Inflammatory macrophage treated with lipopolysaccharide for 1 hour (primary cell): Measurements from ENCODE around the gene KRTAP1-1.
A peak's percentile ranks its signal among the peaks of the same experiment; 100 is the strongest.
"Not testable (repeated sequence)": the region's sequence is repeated elsewhere in the genome, so short reads cannot be mapped to it uniquely, and the experiment has no call there.

Experiments used
- DNase-seq, 2 donors: peaks; one replicate each; pipeline ENCODE4 v3.0.0-alpha.2; 2020 to 2022

KRTAP1-1 gene

DNA sequence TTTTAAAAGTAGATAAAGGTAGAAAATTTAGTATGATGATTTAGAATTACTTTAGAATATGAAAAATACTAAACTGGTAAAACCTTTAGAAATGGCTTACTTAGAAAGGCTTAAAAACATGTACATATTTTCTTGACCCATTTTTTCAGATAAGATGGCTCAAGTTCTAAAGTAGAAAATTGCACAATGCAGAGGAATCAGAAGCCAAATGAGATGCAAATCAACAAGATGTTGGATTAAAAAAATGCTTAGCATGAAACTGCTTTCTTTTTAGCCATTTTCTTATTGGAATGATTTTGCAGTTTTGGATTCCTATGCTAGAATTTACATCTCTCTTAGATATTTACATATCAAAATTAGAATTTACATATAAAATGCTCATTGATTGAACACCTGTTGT, 30.8 kb downstream of the KRTAP1-1 start:
- no peak for DNase-seq

DNA sequence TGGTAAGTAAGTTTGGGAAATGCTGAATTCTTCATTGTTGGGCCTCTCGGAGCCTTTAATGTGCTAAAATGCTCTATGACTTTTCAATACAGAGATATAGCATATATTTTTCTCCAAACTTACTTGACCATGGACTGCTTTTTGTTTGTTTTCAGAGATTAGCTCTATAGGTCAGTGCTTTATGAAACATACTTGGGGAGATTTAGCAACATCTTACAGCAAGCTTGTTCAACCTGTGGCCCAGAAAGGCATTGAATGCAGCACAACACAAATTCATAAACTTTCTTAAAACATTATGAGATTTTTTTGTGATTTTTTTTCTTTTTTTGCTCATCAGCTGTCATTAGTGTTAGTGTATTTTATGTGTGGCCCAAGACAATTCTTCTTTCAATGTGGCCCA, 31.3 kb downstream of the KRTAP1-1 start:
- DNase-seq, result no peak

DNA sequence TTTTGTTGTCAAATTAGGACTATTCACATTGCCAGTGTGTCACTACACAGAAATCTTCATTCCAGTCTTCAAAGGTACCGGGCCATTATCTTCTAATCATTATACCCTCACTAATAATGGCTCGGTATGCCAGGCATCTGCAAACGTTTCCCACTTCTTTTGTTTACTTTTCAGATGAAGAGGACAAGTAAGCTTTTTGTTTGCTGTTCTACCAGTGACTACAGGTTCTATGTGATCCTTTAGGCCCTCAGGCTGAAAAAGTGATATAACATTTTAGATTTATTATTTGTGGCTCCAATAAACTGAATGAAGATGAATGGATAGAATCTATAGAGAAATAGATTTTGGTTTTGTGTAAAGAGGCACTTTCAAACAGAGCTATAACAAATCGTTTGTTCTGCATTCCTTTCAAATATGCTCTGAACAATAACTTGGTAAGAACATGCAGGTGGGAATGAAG, 31.9 kb downstream of the KRTAP1-1 start:
- DNase-seq, result no peak

DNA sequence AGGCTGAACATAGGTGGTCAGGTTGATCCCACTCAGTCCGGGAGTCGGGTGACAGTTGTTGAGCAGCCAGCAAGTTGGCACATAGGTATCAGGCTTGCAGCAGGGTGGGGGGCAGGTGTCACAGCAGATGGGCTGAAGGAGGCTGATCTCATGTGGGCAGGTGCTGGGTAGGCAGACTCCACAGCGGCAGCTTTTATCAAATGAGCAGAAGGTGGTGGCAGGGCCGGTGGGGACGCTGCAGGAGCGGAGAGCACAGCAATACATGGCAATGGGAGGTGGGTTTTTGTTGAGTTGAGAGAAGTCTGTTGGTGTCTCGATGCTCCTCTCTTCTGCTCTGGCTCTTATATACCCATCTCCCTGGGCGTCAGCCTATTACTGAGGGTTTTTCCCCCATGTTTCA, 32.4 kb downstream of the KRTAP1-1 start, which contains the start of gene KRTAP3-1:
KRTAP3-1 (minus strand) TSS at position 318 of the 400 bp plus-strand sequence; CDS start at position 264, 54 bp downstream.
- DNase-seq, result no peak

DNA sequence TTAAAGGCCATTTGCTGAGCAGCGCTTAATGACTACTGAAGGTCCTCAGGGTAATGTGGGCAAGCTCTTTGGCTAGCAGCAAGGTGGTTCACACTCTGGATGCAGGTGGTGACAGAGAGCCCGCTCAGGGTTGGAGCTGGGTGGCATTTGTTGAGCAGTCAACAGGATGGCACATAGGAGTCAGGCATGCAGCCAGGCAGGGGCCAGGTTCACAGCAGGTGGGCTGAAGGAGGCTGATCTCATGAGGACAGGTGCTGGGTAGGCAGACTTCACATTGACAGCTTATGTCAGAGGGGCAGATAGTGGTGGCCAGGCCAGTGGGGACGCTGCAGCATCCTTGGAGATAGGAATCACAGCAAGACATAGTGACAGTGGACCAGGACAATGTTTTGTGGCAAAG, 36.9 kb downstream of the KRTAP1-1 start:
- DNase-seq, result no peak

DNA sequence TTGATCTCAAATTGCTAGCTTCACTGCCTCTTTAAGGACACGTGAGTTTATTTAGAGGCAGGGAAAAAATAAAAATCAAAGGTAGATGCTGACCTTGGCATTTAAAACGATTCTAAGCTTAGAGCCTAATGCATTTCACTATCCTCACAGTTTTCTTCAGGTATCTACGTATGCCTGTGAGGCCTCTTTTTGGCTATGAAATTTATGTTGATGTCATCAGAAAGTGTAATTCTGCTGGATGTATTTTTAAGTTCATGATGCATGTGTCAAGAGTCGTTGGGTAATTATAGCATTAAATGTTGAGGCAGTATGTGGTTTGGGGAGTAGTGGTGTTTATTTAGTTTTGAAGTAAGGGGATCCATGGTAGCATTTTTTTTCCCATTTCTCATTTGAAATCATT, 37.3 kb downstream of the KRTAP1-1 start:
- no peak for DNase-seq

DNA sequence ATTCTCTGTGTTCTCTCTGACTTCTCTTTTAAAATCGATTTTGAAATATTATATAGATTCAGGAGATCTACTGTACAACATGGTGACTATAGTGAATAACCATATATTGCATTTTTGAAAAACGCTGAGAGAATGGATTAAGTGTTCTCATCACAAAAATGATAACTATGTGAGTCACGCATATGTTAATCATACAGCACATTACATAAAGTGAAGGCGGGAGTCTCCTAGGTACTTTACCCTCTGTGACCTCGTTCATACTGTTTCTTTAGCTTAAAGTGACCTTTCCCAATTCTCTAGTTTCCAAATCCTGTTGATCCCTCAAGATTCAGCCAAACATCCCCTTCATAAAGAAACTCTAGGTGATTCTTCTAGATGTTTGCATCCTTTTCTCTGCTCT, 38.4 kb downstream of the KRTAP1-1 start:
- peak in 1 of 2 donors; percentile 22 for DNase-seq

DNA sequence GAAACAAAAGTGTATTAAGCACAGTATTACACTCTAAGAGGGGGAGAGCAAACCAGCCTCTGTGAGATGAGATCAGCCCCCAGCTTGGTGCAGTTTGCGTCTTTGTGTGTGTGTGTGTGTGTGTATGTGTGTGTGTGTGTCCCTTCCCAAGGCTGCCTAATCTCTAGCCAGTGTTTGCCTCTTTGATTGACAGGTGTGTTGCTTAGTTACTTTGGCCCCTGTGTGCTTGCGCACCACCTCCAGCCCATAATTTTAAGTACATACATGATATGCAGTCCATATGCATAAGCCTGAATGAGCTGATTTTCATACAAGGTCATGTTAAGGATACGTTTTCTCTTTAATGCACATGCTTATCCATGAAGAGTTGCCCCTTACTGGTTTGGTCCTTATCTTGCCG, 39.5 kb downstream of the KRTAP1-1 start:
- DNase-seq, result no peak

DNA sequence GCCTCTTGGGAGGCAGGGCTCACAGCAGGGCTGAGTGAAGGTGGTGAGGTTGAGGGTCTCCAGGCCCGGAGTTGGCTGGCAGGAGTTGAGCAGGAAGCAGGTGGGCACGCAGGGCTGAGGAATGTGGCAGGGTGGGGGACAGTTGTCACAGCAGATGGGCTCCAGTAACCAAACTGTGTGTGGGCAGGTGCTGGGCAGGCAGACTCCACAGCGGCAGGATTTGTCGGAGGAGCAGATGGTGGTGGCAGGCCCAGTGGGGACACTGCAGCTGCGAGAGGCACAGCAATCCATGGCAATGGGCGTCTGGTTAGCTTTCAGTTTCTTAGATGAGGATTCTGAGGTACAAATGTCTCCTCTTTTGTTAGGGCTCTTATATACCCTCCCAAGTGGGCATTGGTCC, 41.7 kb downstream of the KRTAP1-1 start, which contains the start of gene KRTAP3-2:
KRTAP3-2 (minus strand) TSS at position 344 of the 400 bp plus-strand sequence; CDS start at position 291, 53 bp downstream.
- DNase-seq, result not testable (repeated sequence)

DNA sequence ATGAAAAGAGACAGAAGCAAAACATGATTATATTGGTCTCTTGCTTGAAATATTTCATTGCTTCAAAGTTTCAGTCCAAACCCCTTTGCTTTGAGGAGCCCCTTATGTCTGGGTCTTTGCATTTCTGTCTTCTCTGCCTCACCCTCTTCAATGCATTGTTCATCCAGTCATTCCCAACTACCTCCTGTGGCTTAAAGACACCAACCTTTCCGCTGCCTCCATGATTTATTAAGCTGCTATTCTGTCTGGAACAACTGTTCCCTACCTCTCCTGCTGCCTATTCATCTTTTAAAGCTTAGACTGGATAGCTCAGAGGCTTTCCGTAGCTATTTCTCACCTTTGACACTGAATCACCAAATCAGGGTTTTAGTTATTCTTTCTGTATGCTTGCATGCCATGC, 43.9 kb downstream of the KRTAP1-1 start:
- no peak for DNase-seq

DNA sequence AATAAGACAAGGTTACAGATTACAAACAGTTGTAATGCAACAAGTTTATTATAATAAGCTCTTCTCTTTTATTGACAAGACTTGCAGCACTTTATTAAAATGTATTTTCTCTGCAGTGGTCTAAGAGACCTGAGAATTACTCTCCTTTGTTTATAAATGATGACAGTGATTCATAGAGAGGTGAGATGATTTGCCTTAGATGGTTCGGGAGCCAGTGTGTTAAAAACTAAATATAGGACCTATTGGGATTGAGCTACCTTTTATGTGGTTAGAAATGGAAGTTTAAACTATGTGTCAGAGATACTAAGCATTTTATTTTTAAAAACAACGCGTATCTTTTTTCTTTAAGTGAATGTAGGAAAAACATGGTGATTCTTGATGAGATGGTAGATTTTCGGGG, 44.4 kb downstream of the KRTAP1-1 start:
- no peak for DNase-seq

DNA sequence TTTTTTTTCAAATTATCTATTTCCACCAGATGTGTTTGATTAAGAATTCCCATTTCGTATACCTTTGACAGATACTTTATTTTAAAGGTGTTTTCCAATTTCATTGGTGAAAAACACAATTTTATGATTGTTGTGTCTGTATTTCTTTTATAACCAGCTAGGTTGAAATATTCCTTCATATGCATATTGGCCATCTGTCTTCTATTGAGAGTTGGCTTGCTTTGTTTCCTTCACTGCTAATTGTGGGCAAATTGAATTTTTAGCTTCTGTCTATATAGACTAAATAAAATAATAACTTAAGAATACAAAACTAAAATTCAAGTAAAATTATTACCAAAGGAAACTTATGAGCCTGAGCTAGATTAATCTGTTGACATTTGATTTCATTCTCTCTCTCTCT, 46.1 kb downstream of the KRTAP1-1 start:
- DNase-seq, result no peak

DNA sequence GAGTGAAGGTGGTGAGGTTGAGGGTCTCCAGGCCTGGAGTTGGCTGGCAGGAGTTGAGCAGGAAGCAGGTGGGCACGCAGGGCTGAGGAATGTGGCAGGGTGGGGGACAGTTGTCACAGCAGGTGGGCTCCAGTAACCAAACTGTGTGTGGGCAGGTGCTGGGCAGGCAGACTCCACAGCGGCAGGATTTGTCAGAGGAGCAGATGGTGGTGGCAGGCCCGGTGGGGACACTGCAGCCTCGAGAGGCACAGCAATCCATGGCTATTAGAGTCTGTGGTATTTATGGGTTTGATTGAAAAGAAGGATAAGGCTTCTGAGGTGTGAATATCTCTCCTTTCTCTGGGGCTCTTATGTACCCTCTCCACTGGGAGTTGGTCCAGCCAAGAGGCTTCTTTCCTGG, 47.4 kb downstream of the KRTAP1-1 start, which contains the start of gene KRTAP3-3:
KRTAP3-3 (minus strand) TSS at position 326 of the 400 bp plus-strand sequence; CDS start at position 259, 67 bp downstream.
- DNase-seq, result no peak

DNA sequence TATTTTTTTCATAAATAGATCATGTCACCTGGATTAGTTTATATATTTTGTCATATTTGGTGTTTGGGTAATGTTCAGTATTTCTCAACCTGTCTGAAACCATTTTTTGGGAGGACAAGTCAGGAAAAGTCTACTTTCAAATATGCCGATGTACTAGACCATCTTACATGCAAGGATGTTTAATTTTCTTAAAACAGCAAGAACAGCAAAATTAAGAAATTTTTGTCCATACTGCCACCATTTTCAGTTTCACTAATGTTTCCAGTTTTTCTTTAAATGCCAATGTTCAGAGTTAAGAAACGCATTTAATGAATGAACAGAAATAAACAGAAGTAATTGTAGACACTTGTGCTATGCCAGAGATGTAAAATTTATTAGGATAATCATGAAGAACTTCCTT, 48.2 kb downstream of the KRTAP1-1 start:
- DNase-seq, result no peak

DNA sequence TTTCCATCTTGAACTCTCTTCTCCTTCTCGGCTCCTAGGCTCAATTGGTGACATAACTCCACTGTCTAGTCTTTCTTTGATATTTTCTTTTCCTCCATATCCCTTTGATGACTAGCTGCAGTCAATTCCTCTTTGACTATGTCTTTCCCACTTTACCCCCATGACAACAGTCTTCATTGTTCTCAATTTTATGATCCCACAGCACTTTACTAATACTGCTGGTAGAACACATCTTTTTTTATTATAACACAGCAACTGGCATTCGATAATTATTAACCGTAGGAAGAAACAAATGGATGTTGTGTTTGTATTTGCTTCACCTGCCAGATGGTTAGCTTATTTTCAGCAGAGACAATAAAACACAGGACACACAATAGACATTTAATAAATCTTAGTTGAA, 48.6 kb downstream of the KRTAP1-1 start:
- no peak for DNase-seq
